CD14-positive monocyte (primary cell): ENCODE measurements around the gene GPSM1. TPM values are rescaled to one million over a fixed set of nuclear protein-coding genes. Genes with fewer than 3 reads are reported as not detected.

ENCODE experiments used
- DNase-seq, 3 donors: peaks; one replicate each; pipeline ENCODE4 v3.0.0-alpha.2; 2011 to 2022
- H2AFZ ChIP-seq: 2 replicates; pipeline ENCODE4 v1.6.0; 2012; ENCODE audit warnings: mild to moderate bottlenecking, low read depth, low read length, inconsistent platforms; ENCODE audit not compliant: insufficient read depth, poor library complexity, severe bottlenecking
- H3K27ac ChIP-seq, 2 donors: 1 replicate in 1 of 2; 2 replicates in 1 of 2; pipeline ENCODE4 v1.5.1; 2012 to 2013; ENCODE audit warnings: low read length in 2 of 2, control low read depth in 1 of 2, inconsistent platforms in 1 of 2, low read depth in 1 of 2, mild to moderate bottlenecking in 1 of 2
- H3K27me3 ChIP-seq, 2 donors: one replicate each; pipeline versions ENCODE4 v1.6.0 to v1.6.1; 2011 to 2013; ENCODE audit warnings: low read length in 2 of 2; ENCODE audit not compliant: control insufficient read depth in 2 of 2, insufficient read depth in 2 of 2
- H3K36me3 ChIP-seq, 2 donors: replicated peaks in 1 of 2; 1 replicate in 1 of 2; 2 replicates in 1 of 2; pipeline versions ENCODE4 v1.5.1 to v1.6.1; 2012 to 2013; ENCODE audit warnings: low read length in 2 of 2, control low read depth in 1 of 2, inconsistent platforms in 1 of 2, mild to moderate bottlenecking in 1 of 2; ENCODE audit not compliant: insufficient read depth in 2 of 2, control insufficient read depth in 1 of 2
- H3K4me1 ChIP-seq, 2 donors: 1 replicate in 1 of 2; 2 replicates in 1 of 2; pipeline versions ENCODE4 v1.5.1 to v1.6.1; 2012 to 2013; ENCODE audit warnings: low read length in 2 of 2, control low read depth in 1 of 2, inconsistent platforms in 1 of 2, mild to moderate bottlenecking in 1 of 2, moderate library complexity in 1 of 2; ENCODE audit not compliant: insufficient read depth in 2 of 2, control insufficient read depth in 1 of 2
- H3K4me2 ChIP-seq: replicated peaks from 2 replicates; pipeline ENCODE3; 2012; ENCODE audit warnings: low read length, moderate library complexity, mild to moderate bottlenecking; ENCODE audit not compliant: poor library complexity, severe bottlenecking; ENCODE audit errors: extremely low read depth
- H3K4me3 ChIP-seq, 3 experiments: fragments of 200-600 bp in 1 of 3; sonication (generic) in 1 of 3; replicated peaks in 1 of 3; 1 replicate in 2 of 3; 2 replicates in 1 of 3; pipeline ENCODE4 v1.5.1; 2011 to 2013; ENCODE audit warnings: low read length in 3 of 3, mild to moderate bottlenecking in 3 of 3, control low read depth in 2 of 3, low read depth in 2 of 3, inconsistent platforms in 1 of 3, moderate library complexity in 1 of 3
- H3K79me2 ChIP-seq: 2 replicates; pipeline ENCODE4 v1.6.0; 2012; ENCODE audit warnings: mild to moderate bottlenecking, control low read depth, inconsistent platforms, low read length, moderate library complexity; ENCODE audit not compliant: insufficient read depth
- H3K9ac ChIP-seq: 2 replicates; pipeline ENCODE4 v1.6.0; 2017; ENCODE audit warnings: low read length, mild to moderate bottlenecking; ENCODE audit not compliant: insufficient read depth, poor library complexity, severe bottlenecking
- H3K9me3 ChIP-seq, 2 donors: replicated peaks in 1 of 2; 1 replicate in 1 of 2; 2 replicates in 1 of 2; pipeline versions ENCODE4 v1.5.1 to v1.6.1; 2012 to 2013; ENCODE audit warnings: low read length in 2 of 2, control low read depth in 1 of 2; ENCODE audit not compliant: control insufficient read depth in 1 of 2, insufficient read depth in 1 of 2
- H4K20me1 ChIP-seq: 2 replicates; pipeline ENCODE4 v1.6.0; 2012; ENCODE audit warnings: mild to moderate bottlenecking, low read length, control low read depth, moderate library complexity; ENCODE audit not compliant: insufficient read depth
- H3K27ac Mint-ChIP-seq, 7 donors: one replicate each; pipeline ENCODE4 v1.8.0; 2020; ENCODE audit warnings: mild to moderate bottlenecking in 7 of 7, mixed read lengths in 7 of 7, moderate library complexity in 6 of 7, inconsistent platforms in 2 of 7
- H3K27me3 Mint-ChIP-seq, 3 donors: one replicate each; pipeline ENCODE4 v1.8.0; 2021 to 2022; ENCODE audit warnings: low read depth in 3 of 3, mild to moderate bottlenecking in 3 of 3, mixed read lengths in 3 of 3, moderate library complexity in 3 of 3, inconsistent platforms in 1 of 3
- H3K36me3 Mint-ChIP-seq, 2 donors: one replicate each; pipeline ENCODE4 v1.8.0; 2020; ENCODE audit warnings: mixed read lengths in 2 of 2, inconsistent platforms in 1 of 2, mild to moderate bottlenecking in 1 of 2
- H3K4me1 Mint-ChIP-seq: one replicate; pipeline ENCODE4 v1.8.0; 2020; ENCODE audit warnings: mild to moderate bottlenecking, mixed read lengths
- H3K4me3 Mint-ChIP-seq, 2 donors: one replicate each; pipeline ENCODE4 v1.8.0; 2020; ENCODE audit warnings: mild to moderate bottlenecking in 2 of 2, mixed read lengths in 2 of 2, moderate library complexity in 1 of 2
- H3K9me3 Mint-ChIP-seq, 7 donors: one replicate each; pipeline ENCODE4 v1.8.0; 2020 to 2022; ENCODE audit warnings: mixed read lengths in 7 of 7, mild to moderate bottlenecking in 6 of 7, moderate library complexity in 6 of 7, inconsistent platforms in 2 of 7
- WGBS: methylation state at CpG from one replicate; pipeline ENCODE4 v1.1.5; 2013; ENCODE audit warnings: missing lambda C conversion rate; ENCODE audit not compliant: insufficient coverage; 5-methylcytosine and 5-hydroxymethylcytosine counted together
- intact Hi-C, 2 donors: fragments of 100-400 bp; cut with micrococcal nuclease; formaldehyde crosslinking; loops; one replicate each; pipeline versions ENCODE4 v1.15.0 to v1.15.1; 2023
- polyA plus RNA-seq, 3 donors: library from polyadenylated mRNA; depleted of rRNA in 1 of 3; unstranded in 2 of 3; stranded (reverse) in 1 of 3; fragments of 300-500 nt in 2 of 3; fragments of >200 nt in 1 of 3; fragmentation: Illumina TruSeq in 2 of 3; gene quantifications; 1 replicate in 2 of 3; 2 replicates in 1 of 3; pipeline ENCODE4 v1.2.3, GENCODE V29; 2012 to 2021
- TF ChIP-seq, protein P1 (sequence below): fragments of 200-600 bp; IDR thresholded peaks from one replicate; pipeline ENCODE4 v1.8.0; 2022; ENCODE audit warnings: antibody characterized with exemption, mild to moderate bottlenecking

The GPSM1 gene
- polyA plus RNA-seq, 3 donors, result 0.67 to 3.1 (median 0.73) TPM

DNA sequence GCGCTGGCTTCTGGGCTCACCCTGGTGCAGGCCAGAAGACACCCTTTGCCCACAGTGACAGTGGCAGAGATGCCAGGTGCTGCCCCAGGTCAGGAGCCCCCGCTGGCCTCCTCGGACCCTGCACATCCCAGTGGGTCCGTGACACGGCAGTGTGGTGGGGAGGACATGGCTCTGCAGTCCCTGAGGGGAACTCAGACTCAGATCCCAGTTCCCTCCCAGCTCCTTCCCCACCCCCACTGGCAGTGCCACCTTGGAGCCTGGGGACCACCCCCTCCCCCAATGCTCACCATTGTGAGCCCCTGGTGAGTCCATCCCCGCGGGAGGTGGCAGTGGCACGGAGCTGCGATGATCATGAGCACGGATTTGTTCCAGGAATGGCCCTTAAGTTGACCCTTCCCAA is 22.9 kb upstream of the GPSM1 start:
- H3K27ac ChIP-seq, result no peak overlapping the region

DNA sequence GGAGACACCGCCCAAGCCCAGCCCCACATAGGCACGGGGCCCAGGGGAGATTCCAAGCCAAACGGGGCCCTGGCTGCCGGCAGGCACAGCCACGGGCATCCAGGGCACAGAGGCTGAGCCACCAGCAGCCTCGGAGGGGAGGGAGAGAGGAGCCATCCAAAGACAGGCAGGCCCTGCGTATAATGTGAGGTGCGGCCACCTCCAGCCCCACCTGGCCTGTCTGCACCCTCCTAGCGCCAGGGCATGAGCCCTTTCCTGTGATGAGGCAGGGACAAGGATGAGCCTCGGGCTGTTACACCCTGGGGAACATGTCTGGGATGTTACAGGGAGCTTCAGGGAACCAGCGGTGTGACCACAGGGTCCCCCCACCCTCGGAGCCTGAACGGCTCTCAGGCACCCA is 22.4 kb upstream of the GPSM1 start:
- Histone ChIP-seq H3K36me3 (no peaks in the 10 kb centered on the region), H3K9ac (no peak overlapping the region), H4K20me1 (no peaks in the 10 kb centered on the region), H3K27me3 (peaks cover 0 to 2% of the 10 kb centered on the region in 2 donors), H3K27ac (no peak overlapping the region), H3K9me3 (no peaks in the 10 kb centered on the region), H3K4me3 (no peak overlapping the region), H2AFZ (no peak overlapping the region), H3K79me2 (no peaks in the 10 kb centered on the region), H3K4me2 (no peak overlapping the region), H3K4me1 (no peaks in the 10 kb centered on the region)
- H3K27ac Mint-ChIP-seq, result no peak overlapping the region
- WGBS, result 80% methylated on average over 11 of the region's 13 CpGs
- peaks cover 4% of the 10 kb centered on the region for H3K4me1 Mint-ChIP-seq
- H3K36me3 Mint-ChIP-seq, result no peaks in the 10 kb centered on the region
- no peak for DNase-seq
- H3K4me3 Mint-ChIP-seq, result no peak overlapping the region
- intact Hi-C loops, result no loop called here
- peaks cover 0 to 5% (median 0%) of the 10 kb centered on the region in 7 donors for H3K9me3 Mint-ChIP-seq
- TF ChIP-seq, protein P1, sequence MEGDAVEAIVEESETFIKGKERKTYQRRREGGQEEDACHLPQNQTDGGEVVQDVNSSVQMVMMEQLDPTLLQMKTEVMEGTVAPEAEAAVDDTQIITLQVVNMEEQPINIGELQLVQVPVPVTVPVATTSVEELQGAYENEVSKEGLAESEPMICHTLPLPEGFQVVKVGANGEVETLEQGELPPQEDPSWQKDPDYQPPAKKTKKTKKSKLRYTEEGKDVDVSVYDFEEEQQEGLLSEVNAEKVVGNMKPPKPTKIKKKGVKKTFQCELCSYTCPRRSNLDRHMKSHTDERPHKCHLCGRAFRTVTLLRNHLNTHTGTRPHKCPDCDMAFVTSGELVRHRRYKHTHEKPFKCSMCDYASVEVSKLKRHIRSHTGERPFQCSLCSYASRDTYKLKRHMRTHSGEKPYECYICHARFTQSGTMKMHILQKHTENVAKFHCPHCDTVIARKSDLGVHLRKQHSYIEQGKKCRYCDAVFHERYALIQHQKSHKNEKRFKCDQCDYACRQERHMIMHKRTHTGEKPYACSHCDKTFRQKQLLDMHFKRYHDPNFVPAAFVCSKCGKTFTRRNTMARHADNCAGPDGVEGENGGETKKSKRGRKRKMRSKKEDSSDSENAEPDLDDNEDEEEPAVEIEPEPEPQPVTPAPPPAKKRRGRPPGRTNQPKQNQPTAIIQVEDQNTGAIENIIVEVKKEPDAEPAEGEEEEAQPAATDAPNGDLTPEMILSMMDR, result no peak
- peaks cover 2 to 5% (median 2%) of the 10 kb centered on the region in 3 donors for H3K27me3 Mint-ChIP-seq

More for the DNA sequence above, 22.9 kb upstream of the GPSM1 start:
- Histone ChIP-seq H3K9me3 (no peaks in the 10 kb centered on the region), H3K4me1 (no peaks in the 10 kb centered on the region), H3K4me3 (no peak overlapping the region), H2AFZ (no peak overlapping the region), H3K4me2 (no peak overlapping the region), H3K79me2 (no peaks in the 10 kb centered on the region), H3K27me3 (peaks cover 0 to 2% of the 10 kb centered on the region in 2 donors), H4K20me1 (no peaks in the 10 kb centered on the region), H3K9ac (no peak overlapping the region), H3K36me3 (no peaks in the 10 kb centered on the region)
- peaks cover 0 to 5% (median 0%) of the 10 kb centered on the region in 7 donors for H3K9me3 Mint-ChIP-seq
- no peak overlapping the region for H3K4me3 Mint-ChIP-seq
- 95% methylated on average over 5 of the region's 10 CpGs for WGBS
- no peaks in the 10 kb centered on the region for H3K36me3 Mint-ChIP-seq
- intact Hi-C loops, result no loop called here
- peaks cover 4% of the 10 kb centered on the region for H3K4me1 Mint-ChIP-seq
- H3K27ac Mint-ChIP-seq, result no peak overlapping the region
- DNase-seq, result no peak
- H3K27me3 Mint-ChIP-seq, result peaks cover 2 to 7% (median 2%) of the 10 kb centered on the region in 3 donors
- TF ChIP-seq, protein P1, result no peak
